D721Med (cell line): ENCODE measurements around the gene GPS1.

Source experiments
- DNase-seq: peaks from one replicate; pipeline ENCODE4 v3.0.0; 2011; ENCODE audit warnings: low spot score; ENCODE audit not compliant: insufficient read length
- FAIRE-seq: peaks from 2 replicates; lab custom pipeline; 2011; peaks lifted over from hg19 to GRCh38; lab: Jason Lieb, UNC
- TF ChIP-seq, protein P1 (sequence below): IDR thresholded peaks from 2 replicates; pipeline ENCODE4 v1.5.1; 2012; ENCODE audit warnings: mild to moderate bottlenecking, control low read depth; ENCODE audit not compliant: insufficient read depth; ENCODE audit errors: missing control alignments

Gene GPS1

DNA sequence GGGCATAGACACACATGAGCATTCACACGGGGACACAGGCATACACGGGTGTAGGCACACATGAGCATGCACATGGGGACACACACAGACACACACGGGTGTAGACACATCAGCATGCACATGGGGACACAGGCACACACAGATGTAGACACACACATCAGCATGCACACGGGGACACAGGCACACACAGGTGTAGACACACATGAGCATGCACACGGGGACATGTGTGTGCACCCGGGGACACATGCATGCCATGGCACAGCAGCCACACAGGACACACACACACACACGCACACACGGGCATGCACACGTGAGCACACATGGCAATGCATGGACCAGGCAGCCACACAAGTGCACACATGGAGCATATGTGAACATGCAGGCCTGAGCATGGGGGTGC is 9.0 kb upstream of the GPS1 start:
- TF ChIP-seq, protein P1, sequence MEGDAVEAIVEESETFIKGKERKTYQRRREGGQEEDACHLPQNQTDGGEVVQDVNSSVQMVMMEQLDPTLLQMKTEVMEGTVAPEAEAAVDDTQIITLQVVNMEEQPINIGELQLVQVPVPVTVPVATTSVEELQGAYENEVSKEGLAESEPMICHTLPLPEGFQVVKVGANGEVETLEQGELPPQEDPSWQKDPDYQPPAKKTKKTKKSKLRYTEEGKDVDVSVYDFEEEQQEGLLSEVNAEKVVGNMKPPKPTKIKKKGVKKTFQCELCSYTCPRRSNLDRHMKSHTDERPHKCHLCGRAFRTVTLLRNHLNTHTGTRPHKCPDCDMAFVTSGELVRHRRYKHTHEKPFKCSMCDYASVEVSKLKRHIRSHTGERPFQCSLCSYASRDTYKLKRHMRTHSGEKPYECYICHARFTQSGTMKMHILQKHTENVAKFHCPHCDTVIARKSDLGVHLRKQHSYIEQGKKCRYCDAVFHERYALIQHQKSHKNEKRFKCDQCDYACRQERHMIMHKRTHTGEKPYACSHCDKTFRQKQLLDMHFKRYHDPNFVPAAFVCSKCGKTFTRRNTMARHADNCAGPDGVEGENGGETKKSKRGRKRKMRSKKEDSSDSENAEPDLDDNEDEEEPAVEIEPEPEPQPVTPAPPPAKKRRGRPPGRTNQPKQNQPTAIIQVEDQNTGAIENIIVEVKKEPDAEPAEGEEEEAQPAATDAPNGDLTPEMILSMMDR, result no peak
- FAIRE-seq, result no peak
- no peak for DNase-seq

DNA sequence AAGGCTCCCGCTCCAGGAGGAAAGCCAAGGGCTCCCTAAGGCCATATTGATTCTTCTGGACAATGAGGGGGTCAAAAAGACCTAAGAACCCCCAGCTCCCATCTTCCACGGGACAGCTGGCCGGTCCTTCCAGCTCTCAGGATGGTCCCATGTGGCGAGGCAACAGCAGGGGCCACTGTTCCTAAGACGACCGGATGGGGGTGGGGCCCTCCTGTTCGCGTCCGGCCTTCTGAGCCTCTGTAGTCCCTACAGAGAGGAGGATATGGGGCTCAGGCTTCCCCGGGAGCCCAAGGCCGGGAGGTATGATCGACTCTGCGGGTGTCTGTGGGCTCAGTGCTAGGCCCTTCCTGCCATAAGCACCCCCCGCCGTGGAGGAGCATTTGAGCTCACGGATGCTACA is 8.2 kb upstream of the GPS1 start:
- no peak for FAIRE-seq
- TF ChIP-seq, protein P1, result no peak

DNA sequence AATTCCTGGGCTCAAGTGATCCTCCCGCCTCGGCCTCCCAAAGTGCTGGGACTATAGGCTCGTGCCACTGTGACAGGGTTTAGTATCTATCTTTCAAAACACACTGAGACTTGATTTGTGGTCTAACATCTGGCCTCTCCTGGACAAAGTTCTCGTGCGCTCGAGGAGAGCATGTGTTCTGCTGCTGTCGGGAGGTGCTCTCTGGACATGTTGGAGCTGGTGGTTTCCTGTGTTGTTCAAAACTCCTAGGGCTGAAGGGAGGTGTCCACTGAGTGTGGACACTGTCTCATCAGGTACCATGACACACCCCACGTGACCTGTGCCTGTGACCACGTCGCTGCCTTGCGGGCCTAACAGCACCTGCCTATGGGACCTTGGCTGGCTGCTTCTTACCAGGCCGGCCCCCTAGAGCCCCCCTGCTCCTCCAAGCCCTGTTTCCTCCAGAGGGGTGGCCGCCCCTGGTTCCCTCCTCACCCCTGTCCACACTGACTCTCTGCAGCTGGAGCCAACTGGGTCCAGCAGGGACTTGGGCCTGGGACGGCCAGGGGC is 5.7 kb upstream of the GPS1 start:
- FAIRE-seq (no peak), DNase-seq (no peak)
- TF ChIP-seq, protein P1, result no peak

More for the DNA sequence above, 8.2 kb upstream of the GPS1 start:
- DNase-seq, result no peak

DNA sequence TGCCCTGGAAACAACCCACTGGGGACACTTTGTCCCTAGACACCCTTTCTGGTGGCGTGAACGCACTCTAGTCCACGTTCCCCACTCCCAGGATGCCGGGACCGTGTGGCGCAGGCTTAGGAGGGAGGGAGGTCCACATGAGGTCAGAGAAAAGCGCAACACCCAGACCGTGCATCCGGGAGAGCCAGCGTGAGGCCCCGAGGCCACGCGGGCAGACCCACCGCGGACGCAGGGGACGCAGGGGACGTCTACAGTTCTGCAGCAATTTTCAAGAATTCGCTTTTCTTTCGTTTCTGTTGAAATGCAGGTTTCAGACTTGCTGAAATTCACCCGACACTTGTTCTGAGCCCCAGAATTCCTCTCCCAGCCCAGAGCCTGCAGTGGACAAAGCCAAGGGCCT is 4.8 kb upstream of the GPS1 start:
- TF ChIP-seq, protein P1, result no peak

DNA sequence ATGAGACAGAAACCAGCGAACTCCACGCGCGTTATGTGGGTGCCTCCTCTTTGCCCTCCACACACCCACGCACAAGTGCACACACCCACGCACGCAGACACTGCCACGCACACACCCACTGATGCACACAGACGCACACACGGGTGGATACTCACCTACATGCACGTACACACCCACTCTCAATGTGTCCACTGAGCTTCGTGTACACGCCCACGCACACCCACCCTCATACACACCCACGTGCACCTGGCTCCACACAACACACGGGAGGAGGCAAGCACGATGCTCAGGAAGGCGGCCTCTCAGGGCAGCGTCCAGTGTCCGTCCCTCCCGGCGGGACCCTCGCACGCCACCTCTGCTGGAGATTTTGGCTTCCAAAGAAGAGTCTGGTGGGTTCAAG is 4.3 kb upstream of the GPS1 start:
- DNase-seq (no peak), FAIRE-seq (no peak)
- TF ChIP-seq, protein P1, result no peak

More for the DNA sequence above, 4.8 kb upstream of the GPS1 start:
- FAIRE-seq (no peak), DNase-seq (no peak)

DNA sequence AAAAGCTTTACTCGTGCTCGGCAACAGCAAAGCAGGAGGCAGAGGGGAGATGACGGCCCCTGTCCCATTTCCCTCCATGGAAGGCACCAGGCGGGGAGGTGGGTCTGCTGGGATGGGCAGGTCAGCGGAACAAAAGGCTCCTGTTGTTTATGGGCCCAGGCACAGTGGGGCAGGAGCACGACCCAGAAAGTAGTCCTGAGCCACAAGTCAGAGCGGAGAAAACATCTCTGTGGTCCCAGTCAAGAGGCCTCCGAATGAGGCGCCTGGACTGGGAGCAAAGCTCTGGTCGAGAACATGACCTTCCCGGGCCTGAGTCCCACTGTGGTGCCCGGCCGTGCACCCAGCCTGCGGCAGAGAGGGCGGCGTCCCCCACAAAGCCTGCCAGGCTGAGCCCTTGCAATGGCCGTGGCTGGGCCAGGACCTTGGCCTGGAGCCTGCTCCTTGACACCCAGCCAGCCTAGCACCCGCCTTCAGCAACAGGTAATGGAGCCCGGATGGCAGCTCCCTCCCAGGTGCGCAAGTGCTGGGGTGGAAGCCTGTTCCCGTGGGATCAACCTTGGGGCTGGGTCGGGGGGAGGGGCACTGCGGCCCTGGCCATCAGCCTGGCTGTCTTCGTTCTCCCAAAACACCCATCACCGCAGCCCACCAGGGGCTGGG is 3.7 kb upstream of the GPS1 start:
- no peak for FAIRE-seq
- TF ChIP-seq, protein P1, result no peak
- no peak for DNase-seq

DNA sequence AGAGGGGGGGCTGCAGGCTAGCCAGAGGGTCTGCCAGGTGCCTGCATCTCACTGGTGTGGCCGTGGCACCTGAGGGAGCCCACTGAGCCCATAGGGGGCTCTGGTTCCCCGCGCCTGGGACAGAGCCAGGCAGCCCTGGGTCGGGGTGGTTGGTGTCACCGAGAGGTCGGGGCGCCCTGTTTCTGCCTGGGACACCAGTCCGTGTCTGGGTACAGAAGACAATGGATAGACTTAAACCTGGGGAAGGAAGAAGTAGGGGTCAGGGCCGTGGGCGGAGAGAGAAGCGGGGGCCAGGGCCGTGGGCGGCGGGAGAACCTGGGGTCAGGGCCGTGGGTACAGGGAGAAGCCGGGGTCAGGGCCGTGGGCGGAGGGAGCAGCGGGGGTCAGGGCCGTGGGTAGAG is 3.1 kb upstream of the GPS1 start:
- FAIRE-seq (no peak), DNase-seq (no peak)
- TF ChIP-seq, protein P1, result no peak
